DLD1 (cell line): ENCODE results near the gene MACROD2.
"Not testable (repeated sequence)": the region's sequence is repeated elsewhere in the genome, so short reads cannot be mapped to it uniquely, and the experiment has no call there.

Experiments used
- in situ Hi-C: cut with HindIII; loops from 2 replicates; pipeline ENCODE4 v1.10.0; 2017; ENCODE audit warnings: low sequenced_read_pairs

MACROD2 gene

DNA sequence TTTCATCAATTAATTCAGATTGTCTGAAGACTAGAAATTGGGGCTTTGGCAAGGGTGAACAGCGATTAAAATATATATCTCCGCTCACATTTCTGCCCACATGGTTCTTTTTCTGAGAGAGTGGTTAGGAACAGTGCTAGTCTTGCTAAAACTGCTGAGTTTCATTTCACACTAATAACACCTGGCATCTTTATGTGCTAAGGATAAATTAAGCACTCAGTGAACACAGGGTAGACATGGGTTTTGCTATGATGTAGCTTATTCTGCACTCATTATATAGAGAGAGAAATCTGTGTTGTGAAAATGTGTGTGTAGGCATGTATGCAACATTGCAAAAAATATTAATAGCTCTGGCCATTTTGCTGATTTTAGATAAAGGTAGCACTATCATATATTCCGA, 965.5 kb downstream of the MACROD2 start:
- in situ Hi-C loops = no loop called here

DNA sequence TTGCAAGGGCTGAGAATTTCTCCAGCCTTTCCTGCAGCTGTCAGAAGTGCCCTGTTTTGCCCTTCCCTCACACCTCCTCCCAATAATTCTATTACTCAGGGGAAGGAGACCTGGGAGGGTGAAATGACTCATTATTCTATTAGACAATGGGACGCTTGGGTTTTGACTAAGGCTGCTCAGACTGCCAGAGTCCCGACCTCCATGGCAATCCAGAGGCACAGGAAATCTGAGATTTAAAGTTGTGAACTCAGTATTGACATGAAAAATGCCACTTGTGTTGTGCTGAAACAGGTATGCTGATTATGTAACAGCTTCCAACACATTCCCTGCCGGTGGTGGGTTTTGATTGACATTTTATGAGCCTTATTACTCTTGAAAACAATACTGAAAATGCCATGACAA, 967.9 kb downstream of the MACROD2 start:
- in situ Hi-C loops = no loop called here

DNA sequence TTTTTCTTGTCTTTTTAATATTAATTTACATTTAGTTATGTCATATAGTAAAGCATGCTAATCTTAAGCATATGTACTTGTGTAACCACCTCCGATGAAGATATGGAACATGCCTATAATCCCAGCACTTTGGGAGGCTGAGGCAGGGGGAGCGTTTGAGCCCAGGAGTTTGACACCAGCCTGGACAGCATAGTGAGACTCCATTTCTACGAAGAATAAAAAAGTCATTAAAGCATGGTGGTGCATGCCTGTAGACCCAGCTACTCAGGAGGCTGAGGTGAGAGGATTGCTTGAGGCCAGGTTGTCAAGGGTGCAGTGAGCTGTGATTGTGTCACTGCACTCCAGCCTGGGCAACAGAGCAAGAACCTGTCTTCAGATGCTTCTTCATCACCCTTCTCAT, 970.9 kb downstream of the MACROD2 start:
- in situ Hi-C loops = no loop called here

DNA sequence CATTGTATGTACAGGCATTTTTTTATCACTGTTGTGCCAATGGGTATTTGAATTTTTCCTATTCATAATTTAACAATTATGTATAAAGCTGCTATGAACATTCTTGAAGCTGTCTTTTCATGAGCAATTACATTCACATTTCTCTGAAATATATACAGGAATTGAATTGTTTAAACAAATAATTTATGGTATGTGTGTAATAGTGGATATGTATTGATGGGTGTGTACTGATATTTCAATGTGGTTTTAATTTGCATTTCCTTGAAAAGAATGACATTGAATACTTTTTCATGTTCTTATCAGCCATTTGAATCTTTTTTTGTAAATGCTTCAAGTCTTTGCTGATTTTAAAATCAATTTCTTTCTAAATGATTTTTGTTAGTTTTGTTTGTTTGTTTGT, 971.5 kb downstream of the MACROD2 start:
- in situ Hi-C loops = no loop called here

DNA sequence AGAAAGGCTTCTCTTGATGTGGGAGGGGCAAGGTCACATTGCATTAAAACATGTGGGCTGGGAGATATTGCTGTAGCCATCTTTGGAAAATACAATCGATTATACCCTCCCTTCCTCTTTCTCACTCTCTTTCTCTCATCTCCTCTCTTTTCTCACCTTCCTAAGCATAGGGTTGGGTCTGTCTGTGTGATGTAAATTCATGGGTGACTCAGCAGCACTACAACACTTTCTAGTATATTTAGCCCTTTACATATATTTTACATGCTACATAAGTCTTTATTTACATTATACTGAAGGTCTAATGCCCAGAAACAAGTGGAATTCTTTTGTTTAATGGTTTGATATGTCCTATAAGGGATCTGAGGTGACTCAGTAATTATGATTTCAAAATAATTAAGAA, 976.9 kb downstream of the MACROD2 start:
- in situ Hi-C loops = no loop called here

DNA sequence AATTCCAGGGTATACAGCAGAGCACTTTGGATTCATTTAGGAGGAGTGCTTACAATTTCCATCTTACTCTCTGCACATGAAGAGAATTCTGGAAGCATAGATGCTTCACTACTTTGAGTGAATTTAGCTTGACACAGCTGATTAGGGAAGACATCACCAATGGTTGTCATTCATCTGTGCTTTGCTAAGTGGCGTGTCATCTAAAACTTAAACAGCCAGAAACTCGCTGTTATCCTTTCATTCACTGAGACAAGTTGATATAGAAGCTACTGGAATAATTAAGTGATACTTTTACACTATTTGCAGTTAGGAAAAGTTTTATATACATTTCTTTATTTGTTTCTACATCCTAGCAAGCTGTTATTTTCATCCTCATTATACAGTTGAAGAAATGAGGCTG, 977.4 kb downstream of the MACROD2 start:
- in situ Hi-C loops = no loop called here

DNA sequence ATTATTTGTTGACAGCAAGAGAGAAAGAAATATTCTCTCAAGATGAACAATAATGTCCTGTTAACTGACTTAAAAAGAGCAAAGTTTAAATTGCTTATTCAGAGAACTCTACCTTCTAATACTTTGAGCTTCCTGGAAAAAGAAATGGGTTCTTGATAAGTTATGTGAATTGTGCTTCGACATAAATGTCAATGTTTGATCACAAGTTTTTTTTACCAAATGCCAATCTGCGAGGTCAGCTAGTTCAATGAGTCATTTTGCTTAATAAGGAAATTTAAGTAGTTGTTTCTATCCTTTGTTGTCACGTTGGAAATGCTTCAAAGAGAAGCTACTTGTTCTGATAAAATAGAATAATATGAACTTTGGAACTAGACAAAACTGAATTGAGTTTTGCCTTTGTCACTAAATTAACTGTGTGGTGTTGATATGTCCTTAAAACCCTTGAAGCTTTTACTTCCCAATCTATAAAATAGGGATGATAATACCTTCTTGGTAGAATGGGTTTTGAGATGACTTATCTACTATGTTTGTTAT, 984.2 kb downstream of the MACROD2 start:
- in situ Hi-C loops = no loop called here

DNA sequence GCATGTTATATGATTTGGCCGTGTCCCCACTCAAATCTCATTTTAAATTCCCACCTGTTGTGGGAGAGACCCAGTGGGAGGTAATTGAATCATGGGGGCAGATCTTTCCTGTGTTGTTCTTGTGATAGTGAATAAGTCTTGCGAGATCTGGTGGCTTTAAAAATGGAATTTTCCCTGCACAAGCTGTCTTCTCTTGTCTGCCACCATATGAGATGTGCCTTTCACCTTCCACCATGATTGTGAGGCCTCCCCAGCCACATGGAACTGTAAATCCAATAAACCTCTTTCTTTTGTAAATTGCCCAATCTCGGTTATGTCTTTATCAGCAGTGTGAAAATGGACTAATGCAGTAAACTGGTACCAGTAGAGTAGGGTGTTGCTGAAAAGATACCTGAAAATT, 986.2 kb downstream of the MACROD2 start:
- in situ Hi-C loops = not testable (repeated sequence)

DNA sequence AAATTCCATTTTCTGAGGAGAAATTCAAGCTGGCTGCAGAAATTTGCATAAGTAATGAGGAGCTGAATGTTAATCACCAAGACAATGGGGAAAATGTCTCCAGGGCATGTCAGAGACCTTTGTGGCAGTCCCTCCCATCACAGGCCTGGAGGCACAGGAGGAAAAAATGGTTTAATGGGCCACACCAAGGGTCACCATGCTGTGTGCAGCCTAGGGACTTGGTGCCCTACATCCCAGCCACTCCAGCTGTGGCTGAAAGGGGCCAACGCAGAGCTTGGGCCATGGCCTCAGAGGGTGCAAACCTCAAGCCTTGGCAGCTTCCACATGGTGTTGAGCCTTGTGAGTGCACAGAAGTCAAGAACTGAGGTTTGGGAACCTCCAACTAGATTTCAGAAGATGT, 987.0 kb downstream of the MACROD2 start:
- in situ Hi-C loops = not testable (repeated sequence)

DNA sequence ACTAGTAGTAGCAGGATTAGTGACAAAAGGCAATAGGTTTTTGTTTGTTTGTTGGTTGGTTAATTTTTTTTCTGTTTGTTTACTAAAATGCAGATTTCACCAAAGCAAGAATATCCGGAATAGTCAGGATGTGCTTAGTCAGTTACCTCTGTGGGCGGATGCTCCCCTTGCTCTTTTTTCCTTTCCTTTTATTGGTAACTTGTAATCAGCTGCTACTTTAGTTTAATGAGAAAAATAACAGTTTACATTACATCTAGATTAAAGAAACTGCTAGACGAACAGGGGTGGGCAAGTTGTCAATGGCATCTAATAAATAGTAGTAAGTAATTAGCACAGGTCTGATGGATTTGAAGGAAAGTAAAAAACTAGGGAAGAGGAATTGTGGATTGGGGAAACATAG, 989.0 kb downstream of the MACROD2 start:
- in situ Hi-C loops = no loop called here

DNA sequence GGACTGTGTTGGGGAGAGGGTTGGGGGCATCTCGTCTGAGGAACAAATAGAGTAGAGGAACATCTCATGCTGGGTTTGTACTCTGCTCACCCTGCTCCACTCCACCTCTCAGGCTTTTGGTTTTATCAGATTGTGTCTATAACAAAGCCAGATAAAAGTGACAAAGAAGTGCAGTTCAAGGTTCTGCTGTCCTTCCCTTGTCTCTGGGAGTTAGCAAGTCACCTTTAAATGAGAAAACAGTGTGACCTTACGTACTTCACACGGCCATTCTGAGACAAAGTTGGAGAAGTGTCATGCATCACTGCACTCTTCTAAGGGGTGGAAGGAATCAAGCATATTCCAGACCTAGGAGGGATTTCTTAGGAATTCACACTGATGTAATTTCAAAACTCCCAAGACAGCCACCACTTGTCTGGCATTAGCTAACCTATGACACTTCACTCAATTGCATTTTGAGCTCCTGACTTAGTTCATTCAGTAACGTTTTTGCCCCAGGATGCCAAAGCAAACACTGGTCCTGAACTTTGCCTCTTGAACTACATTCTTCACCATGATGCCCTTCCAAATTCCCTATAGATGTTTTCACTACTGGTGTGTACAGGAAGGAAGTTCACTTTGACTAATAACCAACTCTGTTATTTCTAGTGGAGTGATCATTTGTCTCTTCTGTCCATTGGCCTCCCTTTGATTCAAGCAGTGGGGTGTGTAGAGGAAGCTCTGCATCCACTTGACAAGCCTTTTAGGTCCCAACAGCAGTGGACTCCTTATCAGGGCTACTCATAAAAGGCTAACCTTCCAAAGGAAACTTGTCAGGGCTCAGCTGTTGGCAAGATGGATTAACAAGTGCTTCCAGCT, 989.7 kb downstream of the MACROD2 start:
- in situ Hi-C loops = no loop called here

DNA sequence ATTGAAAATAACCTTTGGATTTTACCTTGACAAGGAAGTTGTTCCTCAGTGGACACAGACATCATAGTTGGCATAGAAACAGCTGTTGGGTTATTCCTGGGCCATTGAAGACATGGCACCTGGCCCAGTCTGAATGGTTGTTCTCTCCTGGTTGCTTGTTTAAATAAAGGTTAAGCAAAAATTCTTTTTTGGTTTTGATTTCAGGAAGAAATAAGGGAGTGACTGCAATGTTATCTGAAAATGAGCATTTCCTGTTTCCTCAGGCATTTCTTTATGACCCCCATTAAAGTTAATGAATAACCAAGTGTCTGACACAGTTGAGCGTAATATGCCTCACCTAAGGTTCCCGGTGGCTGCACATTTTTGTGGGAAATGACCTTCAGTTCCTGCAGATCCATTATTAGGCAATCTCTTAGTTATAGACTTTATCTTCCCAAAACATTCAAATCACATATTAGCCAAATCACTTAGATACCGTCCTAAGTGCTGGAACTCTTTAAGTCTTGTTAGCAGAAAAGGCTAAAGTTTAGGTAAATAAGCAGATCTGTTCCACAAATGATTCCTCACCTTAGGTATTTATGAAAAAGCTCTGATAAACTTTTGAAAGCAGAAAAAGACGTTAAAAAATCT, 990.8 kb downstream of the MACROD2 start:
- in situ Hi-C loops = no loop called here

DNA sequence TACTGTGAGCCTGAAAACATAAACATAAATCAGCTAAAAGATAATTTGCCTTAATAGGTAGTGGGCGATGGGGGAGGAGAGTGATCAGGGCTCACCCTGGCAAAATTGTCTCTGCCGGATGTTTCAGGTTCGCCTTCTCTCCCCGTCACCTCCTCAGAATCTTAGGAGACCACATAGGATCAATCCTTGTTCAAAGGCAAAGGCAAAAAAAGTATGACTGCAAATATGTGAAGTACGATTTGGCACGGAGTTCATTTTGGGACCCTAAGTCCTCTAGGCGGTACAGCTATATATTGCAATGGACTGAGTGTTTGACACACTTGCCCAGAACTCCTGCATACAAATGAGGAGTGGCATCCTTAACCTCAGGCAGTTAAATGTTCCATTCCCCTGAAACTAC, 991.3 kb downstream of the MACROD2 start:
- in situ Hi-C loops = no loop called here

DNA sequence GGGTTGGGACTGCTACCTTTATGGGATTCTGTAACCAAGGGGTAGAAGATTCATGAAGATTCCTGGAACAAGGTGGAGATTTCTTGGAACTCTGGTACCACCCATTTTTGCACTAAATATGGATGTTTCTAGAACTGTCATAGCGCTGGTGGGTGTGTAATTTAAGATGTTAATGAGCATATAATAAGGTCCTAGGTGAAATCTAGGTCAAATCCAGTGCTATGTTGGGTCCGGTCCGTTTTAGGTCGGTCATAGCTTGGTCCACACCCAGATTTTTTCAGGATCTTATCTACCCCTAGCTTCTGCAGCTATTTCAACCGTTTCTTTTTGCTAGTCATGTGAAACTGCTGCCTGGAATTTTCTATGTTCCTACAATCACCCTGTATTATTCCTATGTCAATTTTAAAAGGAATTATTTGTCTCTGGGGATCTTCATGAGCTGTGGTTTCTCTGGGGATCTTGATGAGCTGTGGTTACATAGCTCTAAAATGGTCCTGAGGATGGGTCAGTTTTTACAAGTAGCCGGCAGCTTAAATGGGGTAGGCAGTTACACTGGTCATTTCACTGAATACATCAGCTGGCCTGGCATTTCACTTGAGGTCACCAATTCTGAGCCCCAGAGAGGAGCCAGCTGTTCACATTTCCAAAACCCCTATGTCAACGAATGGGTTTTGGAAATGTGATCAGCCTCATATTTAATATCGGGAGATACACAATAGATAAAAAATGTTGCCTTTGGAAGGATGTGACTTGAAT, 994.4 kb downstream of the MACROD2 start:
- in situ Hi-C loops = no loop called here

DNA sequence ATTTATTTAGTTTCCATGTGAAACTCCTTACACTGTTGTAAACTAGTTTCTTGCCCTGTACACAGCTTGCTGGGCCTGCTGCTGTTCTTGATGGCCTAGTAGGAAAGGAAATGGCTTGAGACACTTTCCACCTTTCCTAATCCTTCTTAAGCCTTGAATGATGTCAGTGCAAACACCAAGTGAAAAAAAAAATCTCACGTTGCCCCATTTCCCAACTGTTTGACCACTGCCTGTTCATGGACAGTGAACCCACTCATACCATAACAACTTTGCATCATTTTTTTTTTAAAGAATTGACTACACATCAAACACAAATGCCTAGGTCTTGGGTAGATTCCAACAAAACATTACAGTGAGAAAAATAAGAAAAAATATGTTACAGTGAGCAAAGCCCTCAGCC, 995.7 kb downstream of the MACROD2 start:
- in situ Hi-C loops = no loop called here

DNA sequence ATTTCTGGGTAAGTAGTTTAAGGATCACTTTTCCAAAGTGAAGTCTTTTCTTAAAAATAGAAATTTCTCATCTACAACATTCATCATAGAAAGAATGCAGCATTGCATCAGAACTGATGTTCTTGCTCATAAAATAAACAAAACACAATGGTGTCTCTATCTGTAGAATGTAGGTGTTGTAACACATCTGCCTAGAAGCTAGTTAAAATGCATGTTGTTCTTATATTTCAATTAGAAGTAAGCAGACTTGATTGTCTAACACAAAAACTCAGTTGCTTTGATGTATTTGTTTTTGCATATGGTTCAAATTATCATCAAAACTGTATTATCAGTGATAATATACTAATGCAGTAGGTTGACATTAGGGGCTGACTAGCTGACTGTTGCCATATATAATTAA, 996.8 kb downstream of the MACROD2 start:
- in situ Hi-C loops = no loop called here

DNA sequence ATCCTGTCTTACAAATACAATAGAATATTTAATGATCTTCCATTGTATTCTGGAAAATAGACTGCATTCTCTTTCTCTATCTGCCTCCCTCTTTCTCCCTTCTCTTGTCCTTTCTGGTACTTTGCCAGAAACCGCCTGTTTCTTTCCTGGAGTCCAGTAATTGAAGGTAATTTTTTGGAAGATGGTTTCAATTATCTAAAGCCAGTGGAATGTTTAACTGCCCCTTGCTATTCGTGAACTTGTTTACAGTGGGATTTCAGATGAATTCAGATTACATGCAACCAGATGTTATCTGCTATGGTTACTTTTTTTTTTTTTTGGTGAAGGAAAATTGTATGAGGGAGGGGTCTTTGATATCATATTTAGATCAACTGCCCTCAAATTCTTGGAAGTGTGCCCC, 997.6 kb downstream of the MACROD2 start:
- in situ Hi-C loops = no loop called here

DNA sequence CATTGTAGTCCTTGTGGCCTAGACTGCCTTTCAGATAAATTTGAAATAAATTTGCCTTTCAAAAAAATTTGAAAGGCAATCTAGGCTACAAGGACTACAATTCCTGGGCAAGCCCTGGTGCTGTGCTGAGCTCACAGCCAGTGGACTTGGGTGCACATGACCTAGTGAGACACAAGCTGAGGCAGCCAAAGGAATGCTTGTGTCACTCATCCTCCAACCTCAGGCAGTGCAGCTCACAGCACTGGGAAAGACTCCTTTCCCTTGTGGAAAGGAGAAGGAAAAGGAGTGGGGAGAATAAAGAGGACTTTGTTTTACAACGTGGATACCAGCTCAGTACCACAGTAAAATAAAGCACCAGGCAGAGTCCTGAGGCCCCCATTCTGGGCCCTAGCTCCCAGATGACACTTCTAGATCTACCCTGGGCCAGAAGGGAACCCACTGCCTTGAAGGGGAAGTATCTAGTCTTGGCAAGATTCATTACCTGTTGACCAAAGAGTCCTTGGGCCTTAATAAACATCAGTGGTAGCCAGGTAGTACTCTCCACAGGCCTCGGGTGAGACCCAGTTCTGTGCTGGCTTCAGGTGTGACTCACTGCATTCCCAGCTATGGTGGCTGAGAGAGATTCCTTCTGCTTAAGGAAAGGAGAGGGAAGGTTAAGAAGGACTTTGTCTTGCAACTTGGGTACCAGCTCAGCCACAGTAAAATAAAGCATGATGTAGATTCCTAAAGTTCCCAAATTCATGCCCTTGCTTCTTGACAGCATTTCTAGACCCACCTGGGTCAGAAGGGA, 1001.8 kb downstream of the MACROD2 start:
- in situ Hi-C loops = no loop called here

DNA sequence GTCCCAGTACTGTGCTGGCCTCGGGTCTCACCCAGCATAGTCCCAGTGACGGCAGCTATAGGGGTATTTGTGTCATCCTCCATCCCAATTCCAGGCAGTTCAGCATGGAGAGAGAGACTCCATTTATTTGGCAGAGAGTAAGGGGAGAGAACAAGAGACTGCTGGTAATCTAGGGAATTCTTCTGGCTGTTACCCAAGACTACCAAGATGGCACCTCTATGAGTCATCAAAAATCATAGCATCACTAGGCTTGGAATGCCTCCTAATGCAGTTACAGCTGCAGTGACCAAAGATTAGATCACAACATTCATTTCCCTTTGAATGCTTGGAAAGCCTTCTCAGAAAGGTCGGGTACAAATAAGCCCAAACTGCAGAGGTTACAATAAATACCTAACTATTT, 1002.5 kb downstream of the MACROD2 start:
- in situ Hi-C loops = no loop called here

DNA sequence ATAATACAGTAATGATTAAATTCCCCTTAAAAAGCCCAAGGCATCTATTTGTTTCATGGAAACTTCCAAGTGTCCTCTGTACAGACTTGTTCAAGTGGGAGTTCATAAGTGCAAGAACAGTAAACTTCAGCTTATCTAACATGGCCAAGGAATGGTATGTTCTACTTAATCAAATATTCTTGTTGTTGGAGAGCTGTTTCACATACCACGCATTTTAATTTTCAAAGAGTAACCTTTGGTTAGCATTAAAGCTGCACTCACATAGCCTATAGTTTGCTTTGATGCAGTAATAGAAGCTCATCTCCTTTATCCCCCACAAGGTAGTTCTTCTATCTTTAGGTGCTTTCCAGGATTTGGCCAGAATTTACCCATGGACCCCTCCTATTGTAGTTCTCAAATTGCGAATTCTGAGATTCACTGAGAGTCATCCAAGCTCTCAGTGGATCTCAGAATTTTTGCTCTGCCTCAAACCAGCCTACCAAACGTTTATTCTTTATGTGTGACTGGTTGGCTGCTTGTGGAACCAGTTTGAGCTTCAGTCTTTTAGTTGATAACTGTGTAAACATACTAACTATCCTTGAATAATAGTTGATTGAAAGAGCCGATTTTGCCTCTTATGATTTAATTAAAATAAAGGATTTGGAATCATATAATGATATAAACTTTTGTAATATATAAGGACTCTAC, 1010.1 kb downstream of the MACROD2 start:
- in situ Hi-C loops = no loop called here
